GM19395 (cell line): Measurements from ENCODE around the gene ERGIC3.

ENCODE experiments used
- ATAC-seq: cut with Tn5 transposase; IDR thresholded peaks from one replicate; pipeline ENCODE4 v1.9.1; 2021; ENCODE audit warnings: mild to moderate bottlenecking, moderate library complexity; ENCODE audit not compliant: unreplicated experiment

ERGIC3 gene

GRCh38 chr20:35595456-35595855, 53.6 kb downstream of the ERGIC3 start:
- ATAC-seq: no peak

GRCh38 chr20:35595901-35596300, 54.0 kb downstream of the ERGIC3 start:
- ATAC-seq: no peak

- ATAC-seq: no peak
These were observed 55.3 kb downstream of the ERGIC3 start for GRCh38 chr20:35597186-35597585.

- ATAC-seq: no peak
These were observed 56.6 kb downstream of the ERGIC3 start for GRCh38 chr20:35598476-35598875.

- ATAC-seq: no peak
These were observed 57.3 kb downstream of the ERGIC3 start for GRCh38 chr20:35598899-35599775.

- ATAC-seq: no peak
These were observed 57.9 kb downstream of the ERGIC3 start for GRCh38 chr20:35599776-35600120.

- ATAC-seq: no peak
These were observed 58.5 kb downstream of the ERGIC3 start for GRCh38 chr20:35600176-35600992.

- ATAC-seq: no peak
These were observed 59.4 kb downstream of the ERGIC3 start for GRCh38 chr20:35600993-35601973.

GRCh38 chr20:35601990-35602389, 60.1 kb downstream of the ERGIC3 start:
- no peak for ATAC-seq

- no peak for ATAC-seq
These were observed 61.1 kb downstream of the ERGIC3 start for GRCh38 chr20:35602851-35603495.

- ATAC-seq: no peak
These were observed 62.0 kb downstream of the ERGIC3 start for GRCh38 chr20:35603695-35604448.

GRCh38 chr20:35604449-35604747, 62.5 kb downstream of the ERGIC3 start:
- no peak for ATAC-seq

- no peak for ATAC-seq
These were observed 64.2 kb downstream of the ERGIC3 start for GRCh38 chr20:35606127-35606526.
